Spleen (tissue), 11 donors: ENCODE measurements around the gene SFTPB. TPM values are rescaled to one million over a fixed set of nuclear protein-coding genes. Genes with fewer than 3 reads are reported as not detected.
A peak's percentile ranks its signal among the peaks of the same experiment; 100 is the strongest.

Experiments
- DNase-seq: peaks from one replicate; pipeline ENCODE4 v3.0.0-alpha.2; 2020
- H3K27ac ChIP-seq, 8 donors: fragments of 200-600 bp; sonication (generic) in 7 of 8; 1 replicate in 4 of 8; 2 replicates in 4 of 8; pipeline versions ENCODE4 v1.5.0 to v1.8.0; 2016 to 2021; ENCODE audit warnings: inconsistent platforms in 4 of 8, mild to moderate bottlenecking in 4 of 8, moderate library complexity in 1 of 8
- H3K27me3 ChIP-seq, 7 donors: fragments of 200-600 bp; sonication (generic) in 6 of 7; replicated peaks in 1 of 7; 1 replicate in 4 of 7; 2 replicates in 3 of 7; pipeline versions ENCODE4 v1.5.0 to v1.8.0; 2016 to 2021; ENCODE audit warnings: inconsistent platforms in 3 of 7, mild to moderate bottlenecking in 1 of 7
- H3K36me3 ChIP-seq, 6 donors: fragments of 200-600 bp; sonication (generic) in 5 of 6; 1 replicate in 4 of 6; 2 replicates in 2 of 6; pipeline versions ENCODE4 v1.5.0 to v1.8.0; 2016 to 2021; ENCODE audit warnings: inconsistent platforms in 2 of 6
- H3K4me1 ChIP-seq, 6 donors: fragments of 200-600 bp; sonication (generic) in 5 of 6; 1 replicate in 3 of 6; 2 replicates in 3 of 6; pipeline versions ENCODE4 v1.5.0 to v1.8.0; 2016 to 2021; ENCODE audit warnings: inconsistent platforms in 3 of 6
- H3K4me3 ChIP-seq, 8 donors: fragments of 200-600 bp; sonication (generic) in 7 of 8; 1 replicate in 4 of 8; 2 replicates in 4 of 8; pipeline versions ENCODE4 v1.5.0 to v1.8.0; 2016 to 2021; ENCODE audit warnings: inconsistent platforms in 4 of 8, mild to moderate bottlenecking in 4 of 8, moderate library complexity in 2 of 8
- H3K9me3 ChIP-seq, 8 donors: fragments of 200-600 bp; sonication (generic) in 7 of 8; 1 replicate in 4 of 8; 2 replicates in 4 of 8; pipeline versions ENCODE4 v1.5.0 to v1.8.0; 2016 to 2021; ENCODE audit warnings: inconsistent platforms in 4 of 8
- CTCF ChIP-seq, 11 experiments: fragments of 200-600 bp in 7 of 11; fragments of 450-650 bp in 4 of 11; sonication (generic) in 4 of 11; IDR thresholded peaks in 8 of 11; conservative IDR thresholded peaks in 3 of 11; 1 replicate in 7 of 11; 2 replicates in 4 of 11; pipeline versions ENCODE4 v1.4.0 to v1.8.0; 2016 to 2021; ENCODE audit warnings: antibody characterized with exemption in 11 of 11, inconsistent platforms in 4 of 11, mild to moderate bottlenecking in 1 of 11
- POLR2A ChIP-seq, 3 donors: fragments of 450-650 bp; IDR thresholded peaks; one replicate each; pipeline ENCODE4 v1.5.1; 2017; ENCODE audit warnings: antibody characterized with exemption in 3 of 3, mild to moderate bottlenecking in 1 of 3
- POLR2AphosphoS5 ChIP-seq, 3 donors: sonication (generic); formaldehyde crosslinking; IDR thresholded peaks; one replicate each; pipeline ENCODE4 v1.5.1; 2017; ENCODE audit warnings: antibody characterized with exemption in 3 of 3
- WGBS, 5 donors: extraction: QIAGEN DNeasy Blood & Tissue Kit in 3 of 5; methylation state at CpG; one replicate each; pipeline versions ENCODE4 v1.1.5 to v1.1.7; 2013 to 2018; 5-methylcytosine and 5-hydroxymethylcytosine counted together
- intact Hi-C: fragments of 100-400 bp; cut with DNase I; formaldehyde crosslinking; loops from one replicate; pipeline ENCODE4 v1.15.0; 2023; ENCODE audit warnings: low total_unique reads
- polyA plus RNA-seq, 3 donors: library from polyadenylated mRNA; stranded (reverse); fragments of 200-250 nt; gene quantifications; one replicate each; pipeline ENCODE4 v1.2.1, GENCODE V29; 2013
- total RNA-seq, 7 donors: library from RNA; depleted of rRNA in 3 of 7; stranded (reverse); fragments of >200 nt in 3 of 7; fragmentation: NEBNext Ultra II Directional in 4 of 7; extraction: Animal tissue kit (Norgen Biotek cat#: 25700) in 4 of 7; gene quantifications; one replicate each; pipeline versions ENCODE4 v1.1.0 to v1.2.1, GENCODE V29; 2016 to 2021
- donor health status: healthy with polysubstance abuse.
- donor health status: DM: no; HTN: no; CAD: no; lungs with moderate emphysema.
- donor health status: DM: no; HTN: no; CAD: no.
- donor health status: Bipolar disorder and iron deficiency.
- donor health status: healthy.
- donor health status: DM: no; HTN: no; CAD: no.
- donor health status: DM: yes; HTN: yes; CAD: no.

The SFTPB gene
- total and polyA plus RNA-seq, 10 donors = 0.59 to 4.0 (median 2.0) TPM; not detected in 6

DNA sequence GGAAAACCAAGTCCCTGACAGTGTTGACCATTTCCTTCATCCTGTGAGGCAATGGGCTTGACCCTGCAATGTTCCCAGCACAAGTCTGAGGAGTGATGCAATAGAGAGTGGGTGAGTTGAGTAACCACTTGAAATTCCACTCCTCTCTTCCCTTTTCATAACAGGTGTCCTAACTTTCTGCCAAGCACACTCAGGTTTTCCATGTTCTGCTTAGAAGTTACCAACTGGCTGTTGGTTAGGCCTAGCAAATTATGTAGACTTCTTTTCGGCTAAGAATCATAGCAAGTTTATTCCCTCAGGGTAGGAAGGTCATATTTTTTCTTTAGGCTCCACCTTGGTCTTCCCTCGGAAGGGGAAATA, 37.7 kb upstream of the SFTPB start:
- Histone ChIP-seq H3K27me3 (peaks cover 0 to 14% (median 0%) of the 10 kb centered on the region in 7 donors), H3K9me3 (no peaks in the 10 kb centered on the region), H3K27ac (peak overlapping the region in 7 of 8 donors; percentile 59 to 91 (median 71)), H3K4me3 (peak overlapping the region in 1 of 8 donors; percentile 4), H3K36me3 (no peaks in the 10 kb centered on the region), H3K4me1 (peaks cover 12 to 84% (median 63%) of the 10 kb centered on the region in 6 donors)
- no peak for DNase-seq
- WGBS, 5 donors = 60 to 83% (median 80%) methylated on average over 2 of the region's 2 CpGs
- intact Hi-C loops = loop anchor here (5.0 kb wide), 1 partner anchor 68 kb away; no protein-coding TSS in a partner anchor
- no peak for TF ChIP-seq POLR2A (IDR thresholded peaks at IDR 0.05)
- peak in 1 of 3 donors; percentile 89 for TF ChIP-seq POLR2AphosphoS5 (IDR thresholded peaks at IDR 0.05)

- TF ChIP-seq POLR2A (IDR thresholded peaks at IDR 0.05) = no peak
- H3K4me3 ChIP-seq = peak overlapping the region in 1 of 8 donors; percentile 31
- intact Hi-C loops = loop anchor here (5.0 kb wide), 1 partner anchor 68 kb away; no protein-coding TSS in a partner anchor
- H3K27ac ChIP-seq = peak overlapping the region in 7 of 8 donors; percentile 41 to 91 (median 71)
- peaks cover 8 to 78% (median 56%) of the 10 kb centered on the region in 6 donors for H3K4me1 ChIP-seq
- H3K36me3 ChIP-seq = no peaks in the 10 kb centered on the region
- WGBS, 5 donors = 44 to 56% (median 50%) methylated on average over 8 of the region's 8 CpGs
- H3K9me3 ChIP-seq = no peaks in the 10 kb centered on the region
- DNase-seq = no peak
- H3K27me3 ChIP-seq = peaks cover 0 to 14% (median 0%) of the 10 kb centered on the region in 7 donors
Measured at GRCh38 chr2:85704800-85705679, 37.0 kb upstream of the SFTPB start.

- H3K27me3 ChIP-seq = peaks cover 0 to 14% (median 0%) of the 10 kb centered on the region in 7 donors
- no peak for DNase-seq
- H3K4me3 ChIP-seq = no peak overlapping the region
- H3K36me3 ChIP-seq = no peaks in the 10 kb centered on the region
- H3K4me1 ChIP-seq = peaks cover 5 to 68% (median 46%) of the 10 kb centered on the region in 6 donors
- no peaks in the 10 kb centered on the region for H3K9me3 ChIP-seq
- H3K27ac ChIP-seq = peak overlapping the region in 4 of 8 donors; percentile 66 to 91 (median 86)
- TF ChIP-seq POLR2A (IDR thresholded peaks at IDR 0.05) = no peak
- no peak for TF ChIP-seq CTCF (IDR thresholded peaks at IDR 0.05 in 8 of 11, conservative IDR thresholded peaks at IDR 0.05 in 3 of 11)
- TF ChIP-seq POLR2AphosphoS5 (IDR thresholded peaks at IDR 0.05) = no peak
- intact Hi-C loops = no loop called here
- WGBS, 5 donors = 80 to 96% (median 89%) methylated on average over 3 of the region's 3 CpGs
Measured at GRCh38 chr2:85704038-85704437, 36.0 kb upstream of the SFTPB start.

DNA sequence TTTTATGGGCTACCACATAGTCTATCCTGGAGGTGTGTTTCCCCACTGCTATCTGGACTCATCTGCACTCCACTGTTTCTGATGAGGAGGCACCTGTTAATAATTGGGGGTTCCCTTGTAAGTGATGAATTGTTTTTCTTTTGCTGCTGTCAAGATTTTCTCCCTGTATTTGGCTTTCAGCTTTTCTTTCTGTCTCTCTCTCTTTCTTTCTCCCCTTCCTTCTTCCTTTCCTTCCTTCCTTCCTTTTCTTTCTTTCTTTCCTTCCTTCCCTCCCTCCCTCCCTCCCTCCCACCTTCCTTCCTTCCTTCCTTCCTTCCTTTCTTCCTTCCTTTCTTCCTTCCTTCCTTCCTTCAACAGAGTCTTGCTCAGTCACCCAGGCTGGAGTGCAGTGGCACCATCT, 35.3 kb upstream of the SFTPB start:
- Histone ChIP-seq H3K4me1 (peaks cover 5 to 64% (median 40%) of the 10 kb centered on the region in 6 donors), H3K4me3 (no peak overlapping the region), H3K27me3 (peaks cover 0 to 14% (median 0%) of the 10 kb centered on the region in 7 donors), H3K36me3 (no peaks in the 10 kb centered on the region), H3K9me3 (no peaks in the 10 kb centered on the region), H3K27ac (peak overlapping the region in 4 of 8 donors; percentile 10 to 91 (median 86))
- DNase-seq = no peak
- intact Hi-C loops = no loop called here
- no peak for TF ChIP-seq POLR2AphosphoS5 (IDR thresholded peaks at IDR 0.05)
- no peak for TF ChIP-seq CTCF (IDR thresholded peaks at IDR 0.05 in 8 of 11, conservative IDR thresholded peaks at IDR 0.05 in 3 of 11)
- TF ChIP-seq POLR2A (IDR thresholded peaks at IDR 0.05) = no peak

DNA sequence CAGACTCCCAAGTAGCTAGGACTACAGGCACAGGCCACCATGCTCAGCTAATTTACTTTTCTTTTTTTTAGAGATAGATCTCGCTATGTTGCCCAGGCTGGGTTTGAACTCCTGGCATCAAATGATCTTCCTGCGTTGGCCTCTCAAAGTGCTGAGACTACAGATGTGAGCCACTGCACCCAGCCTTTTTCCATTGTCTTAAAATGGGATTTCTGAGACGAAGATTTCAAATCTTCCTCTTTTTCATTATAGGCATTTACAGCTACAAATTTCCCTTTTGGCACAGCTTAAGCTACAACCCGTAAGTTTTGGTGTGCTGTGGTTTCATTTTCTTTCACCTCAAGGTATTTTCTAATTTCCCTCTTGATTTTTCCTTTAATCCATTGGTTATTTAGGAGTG, 34.8 kb upstream of the SFTPB start:
- Histone ChIP-seq H3K36me3 (no peaks in the 10 kb centered on the region), H3K27me3 (peaks cover 0 to 12% (median 0%) of the 10 kb centered on the region in 7 donors), H3K9me3 (no peaks in the 10 kb centered on the region), H3K4me3 (no peak overlapping the region), H3K27ac (peak overlapping the region in 4 of 8 donors; percentile 10 to 91 (median 49)), H3K4me1 (peaks cover 5 to 64% (median 38%) of the 10 kb centered on the region in 6 donors)
- TF ChIP-seq CTCF (IDR thresholded peaks at IDR 0.05 in 8 of 11, conservative IDR thresholded peaks at IDR 0.05 in 3 of 11) (no peak), POLR2A (IDR thresholded peaks at IDR 0.05) (no peak)
- intact Hi-C loops = no loop called here
- 59 to 72% (median 61%) methylated on average over 4 of the region's 4 CpGs for WGBS, 5 donors
- DNase-seq = no peak
